Muscle layer of duodenum (tissue), 2 donors: ENCODE data around the gene ACKR2.

ENCODE experiments used
- H3K27ac ChIP-seq: one replicate; pipeline ENCODE4 v1.7.0; 2013; ENCODE audit warnings: mild to moderate bottlenecking, low read length
- H3K27me3 ChIP-seq: one replicate; pipeline ENCODE4 v1.7.0; 2013; ENCODE audit warnings: low read depth, mild to moderate bottlenecking, control low read depth, low read length
- H3K36me3 ChIP-seq, 2 donors: one replicate each; pipeline ENCODE4 v1.7.0; 2013; ENCODE audit warnings: low read length in 2 of 2, control low read depth in 1 of 2, mild to moderate bottlenecking in 1 of 2; ENCODE audit not compliant: insufficient read depth in 2 of 2, control insufficient read depth in 1 of 2
- H3K4me1 ChIP-seq, 2 donors: one replicate each; pipeline ENCODE4 v1.7.0; 2013; ENCODE audit warnings: low read length in 2 of 2, mild to moderate bottlenecking in 2 of 2, control low read depth in 1 of 2, moderate library complexity in 1 of 2; ENCODE audit not compliant: insufficient read depth in 2 of 2, control insufficient read depth in 1 of 2
- H3K4me3 ChIP-seq, 2 donors: one replicate each; pipeline ENCODE4 v1.7.0; 2013; ENCODE audit warnings: low read length in 2 of 2, low read depth in 1 of 2, mild to moderate bottlenecking in 1 of 2
- H3K9me3 ChIP-seq, 2 donors: one replicate each; pipeline ENCODE4 v1.7.0; 2013; ENCODE audit warnings: low read length in 2 of 2, control low read depth in 1 of 2, mild to moderate bottlenecking in 1 of 2; ENCODE audit not compliant: control insufficient read depth in 1 of 2
- donor health status: healthy.

Gene ACKR2, protein sequence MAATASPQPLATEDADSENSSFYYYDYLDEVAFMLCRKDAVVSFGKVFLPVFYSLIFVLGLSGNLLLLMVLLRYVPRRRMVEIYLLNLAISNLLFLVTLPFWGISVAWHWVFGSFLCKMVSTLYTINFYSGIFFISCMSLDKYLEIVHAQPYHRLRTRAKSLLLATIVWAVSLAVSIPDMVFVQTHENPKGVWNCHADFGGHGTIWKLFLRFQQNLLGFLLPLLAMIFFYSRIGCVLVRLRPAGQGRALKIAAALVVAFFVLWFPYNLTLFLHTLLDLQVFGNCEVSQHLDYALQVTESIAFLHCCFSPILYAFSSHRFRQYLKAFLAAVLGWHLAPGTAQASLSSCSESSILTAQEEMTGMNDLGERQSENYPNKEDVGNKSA

DNA sequence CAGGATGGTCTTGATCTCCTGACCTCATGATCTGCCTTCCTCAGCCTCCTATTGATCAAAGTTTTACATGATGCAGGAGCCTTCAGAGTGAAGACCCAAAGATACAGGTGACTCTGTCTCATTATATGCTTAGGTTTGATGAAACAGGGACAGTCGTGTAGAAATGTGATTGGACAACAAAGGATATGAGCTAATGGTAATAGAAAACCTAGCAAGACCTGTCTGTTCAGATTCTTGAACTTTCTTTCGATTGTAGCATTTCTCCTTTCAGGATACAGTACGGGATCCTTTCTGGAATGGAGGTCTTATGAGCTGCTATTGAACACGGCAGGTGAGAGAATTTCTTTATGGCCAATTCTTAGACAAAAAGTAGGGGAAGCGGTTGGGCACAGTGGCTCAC, at the start of gene ACKR2:
ACKR2 (plus strand) TSS at position 244 of the 400 bp plus-strand sequence. CDS start 55,058 bp downstream, outside the sequence.
- no peaks in the 10 kb centered on the region for H3K27me3 ChIP-seq
- H3K4me3 ChIP-seq, result no peak within 1 kb of the TSS
- H3K36me3 ChIP-seq, result no peaks in the 10 kb centered on the region
- no peak within 1 kb of the TSS for H3K27ac ChIP-seq
- H3K4me1 ChIP-seq, result peaks cover 0 to 7% of the 10 kb centered on the region in 2 donors
- no peaks in the 10 kb centered on the region for H3K9me3 ChIP-seq

- no peaks in the 10 kb centered on the region for H3K36me3 ChIP-seq
- peaks cover 4% of the 10 kb centered on the region in 2 donors for H3K4me1 ChIP-seq
- H3K27me3 ChIP-seq, result no peaks in the 10 kb centered on the region
- no peak overlapping the region for H3K4me3 ChIP-seq
- no peaks in the 10 kb centered on the region for H3K9me3 ChIP-seq
- no peak overlapping the region for H3K27ac ChIP-seq
These were observed 47.1 kb upstream of the ACKR2 start for GRCh38 chr3:42762046-42762724.

DNA sequence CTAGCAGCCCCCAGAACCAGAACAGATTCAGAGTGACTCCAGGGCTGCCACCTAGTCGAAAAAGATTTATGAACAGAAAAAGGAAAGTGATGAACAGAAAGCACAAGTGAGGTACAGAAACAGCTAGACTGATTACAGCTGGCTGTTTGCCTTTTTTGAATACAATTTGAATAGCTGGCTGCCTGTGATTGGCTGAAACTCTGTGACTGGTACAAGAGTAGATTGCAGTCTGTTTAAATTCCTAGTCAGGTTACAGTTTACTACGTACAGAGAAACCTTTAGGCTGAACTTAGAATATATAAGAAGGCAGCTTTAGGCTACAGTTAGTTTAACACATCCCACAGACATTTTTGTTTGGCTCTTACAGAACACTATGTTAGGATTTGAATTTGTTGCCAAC, 46.2 kb upstream of the ACKR2 start:
- H3K27ac ChIP-seq, result no peak overlapping the region
- no peak overlapping the region for H3K4me3 ChIP-seq
- peaks cover 4% of the 10 kb centered on the region in 2 donors for H3K4me1 ChIP-seq
- no peaks in the 10 kb centered on the region for H3K9me3 ChIP-seq
- no peaks in the 10 kb centered on the region for H3K36me3 ChIP-seq
- H3K27me3 ChIP-seq, result no peaks in the 10 kb centered on the region

DNA sequence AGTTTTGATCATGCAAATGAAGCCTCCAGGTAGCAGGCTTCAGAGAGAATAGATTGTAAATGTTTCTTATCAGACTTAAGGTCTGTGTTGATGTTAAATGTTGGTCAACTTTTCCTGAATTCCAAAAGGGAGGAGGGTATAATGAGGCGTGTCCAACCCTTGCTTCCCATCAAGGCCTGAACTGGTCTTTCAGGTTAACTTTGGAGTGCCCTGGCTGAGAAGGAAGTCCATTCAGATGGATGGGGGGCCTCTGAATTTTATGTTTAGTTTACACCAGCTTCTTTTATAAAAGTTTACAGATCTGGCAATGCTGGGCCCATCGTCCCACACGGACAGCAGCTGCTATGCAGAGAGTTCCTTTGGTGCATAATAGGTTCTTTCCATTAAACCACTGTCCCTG, 45.1 kb upstream of the ACKR2 start:
- no peaks in the 10 kb centered on the region for H3K9me3 ChIP-seq
- H3K27ac ChIP-seq, result no peak overlapping the region

DNA sequence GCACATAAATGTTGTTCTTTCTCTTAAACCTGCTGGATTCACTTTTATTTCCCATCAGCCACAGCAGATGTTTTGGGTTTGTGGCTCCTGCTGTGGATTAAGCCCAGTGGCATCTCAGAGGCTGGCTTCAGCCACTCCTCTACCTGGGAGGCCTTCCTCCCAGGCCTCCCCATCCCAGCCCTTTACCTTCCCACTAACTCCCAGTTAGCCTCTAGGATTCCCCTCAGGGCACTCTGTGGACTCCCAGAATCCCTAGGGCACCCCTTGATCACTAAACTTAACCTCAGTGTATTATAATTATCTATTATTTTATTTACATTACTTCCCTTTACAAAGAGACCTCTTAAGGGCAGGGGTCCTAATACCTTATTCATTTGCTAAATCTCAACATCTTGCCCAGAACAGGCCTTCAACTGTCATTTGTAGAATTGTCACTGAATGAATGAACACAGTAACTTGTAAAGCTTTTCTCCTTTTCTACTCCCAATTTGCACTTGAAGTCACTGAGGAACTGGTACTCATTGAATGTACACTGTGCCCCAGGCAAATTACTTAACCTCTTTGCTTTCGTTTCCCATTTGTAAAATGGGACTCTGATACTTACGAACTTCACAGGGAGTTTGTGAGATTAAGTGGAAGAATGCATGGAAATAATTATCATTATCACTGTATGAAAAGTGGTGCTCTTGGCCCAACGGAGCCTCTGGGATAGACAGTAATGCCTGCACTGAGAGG, 44.5 kb upstream of the ACKR2 start:
- Histone ChIP-seq H3K4me1 (peaks cover 4% of the 10 kb centered on the region in 2 donors), H3K4me3 (no peak overlapping the region), H3K9me3 (no peaks in the 10 kb centered on the region), H3K36me3 (no peaks in the 10 kb centered on the region), H3K27ac (no peak overlapping the region), H3K27me3 (no peaks in the 10 kb centered on the region)

More for the DNA sequence above, 45.1 kb upstream of the ACKR2 start:
- Histone ChIP-seq H3K36me3 (no peaks in the 10 kb centered on the region), H3K4me1 (peaks cover 4% of the 10 kb centered on the region in 2 donors), H3K27me3 (no peaks in the 10 kb centered on the region), H3K4me3 (no peak overlapping the region)

GRCh38 chr3:42769477-42770131, 39.6 kb upstream of the ACKR2 start:
- H3K9me3 ChIP-seq, result no peaks in the 10 kb centered on the region
- no peaks in the 10 kb centered on the region for H3K27me3 ChIP-seq
- H3K27ac ChIP-seq, result no peak overlapping the region
- H3K36me3 ChIP-seq, result no peaks in the 10 kb centered on the region
- peaks cover 0 to 4% of the 10 kb centered on the region in 2 donors for H3K4me1 ChIP-seq
- no peak overlapping the region for H3K4me3 ChIP-seq

DNA sequence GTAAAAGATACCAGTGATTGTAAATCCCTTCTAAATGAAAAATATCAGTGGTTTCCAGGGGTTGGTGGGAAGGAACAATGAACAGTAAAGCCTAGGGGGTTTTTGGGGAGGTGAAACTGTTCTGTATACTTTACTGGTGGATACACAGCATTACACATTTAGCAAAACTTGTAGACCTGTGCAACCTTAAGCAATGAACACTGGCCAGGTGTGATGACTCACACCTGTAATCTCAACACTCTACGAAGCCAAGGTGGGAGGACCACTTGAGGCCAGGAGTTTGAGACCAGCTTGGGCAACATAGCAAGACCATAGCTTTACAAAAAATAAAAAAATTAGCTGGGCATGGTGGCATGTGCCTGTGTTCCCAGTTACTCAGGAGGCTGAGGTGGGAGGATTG, 38.0 kb upstream of the ACKR2 start:
- Histone ChIP-seq H3K36me3 (no peaks in the 10 kb centered on the region), H3K27ac (no peak overlapping the region), H3K4me1 (peaks cover 0 to 4% of the 10 kb centered on the region in 2 donors), H3K27me3 (no peaks in the 10 kb centered on the region), H3K4me3 (no peak overlapping the region), H3K9me3 (no peaks in the 10 kb centered on the region)

GRCh38 chr3:42772670-42773408, 36.4 kb upstream of the ACKR2 start, which contains the start of gene CCDC13:
Gene CCDC13 (minus strand): TSS chr3:42773253. CDS start chr3:42758345, 14,908 bp downstream.
- Histone ChIP-seq H3K9me3 (no peaks in the 10 kb centered on the region), H3K4me1 (peaks cover 0 to 4% of the 10 kb centered on the region in 2 donors), H3K27ac (peak within 1 kb of the TSS; percentile 67), H3K36me3 (no peaks in the 10 kb centered on the region), H3K4me3 (peak within 1 kb of the TSS; percentile 63 to 81), H3K27me3 (no peaks in the 10 kb centered on the region)

DNA sequence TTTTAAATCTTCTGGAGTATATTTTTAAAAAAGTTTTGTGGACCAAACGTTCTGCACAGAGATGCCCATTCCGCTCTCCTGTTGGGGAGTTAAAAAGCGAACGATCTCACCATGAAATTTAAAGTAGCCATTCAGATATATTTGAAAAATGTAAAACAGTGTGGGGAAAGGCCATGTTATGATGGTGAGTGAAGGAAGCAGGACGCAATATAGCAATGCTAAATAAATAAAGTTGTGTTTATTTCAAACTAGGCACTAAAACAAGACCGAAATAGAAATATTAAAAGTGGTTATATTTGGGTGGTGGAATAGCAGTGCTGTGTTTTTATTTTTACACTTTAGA, 35.9 kb upstream of the ACKR2 start:
- Histone ChIP-seq H3K4me3 (peak overlapping the region; percentile 63 to 81), H3K27ac (peak overlapping the region; percentile 67)

GRCh38 chr3:42778644-42779043, 30.6 kb upstream of the ACKR2 start:
- H3K27ac ChIP-seq, result peak overlapping the region; percentile 41
- H3K4me3 ChIP-seq, result no peak overlapping the region
- H3K4me1 ChIP-seq, result peaks cover 0 to 7% of the 10 kb centered on the region in 2 donors

More for the DNA sequence above, 35.9 kb upstream of the ACKR2 start:
- Histone ChIP-seq H3K4me1 (peaks cover 0 to 4% of the 10 kb centered on the region in 2 donors), H3K27me3 (no peaks in the 10 kb centered on the region), H3K36me3 (no peaks in the 10 kb centered on the region), H3K9me3 (no peaks in the 10 kb centered on the region)

More at GRCh38 chr3:42778644-42779043, 30.6 kb upstream of the ACKR2 start:
- Histone ChIP-seq H3K36me3 (peaks cover 0 to 6% of the 10 kb centered on the region in 2 donors), H3K9me3 (no peaks in the 10 kb centered on the region), H3K27me3 (no peaks in the 10 kb centered on the region)
